Hepatocyte (in vitro differentiated cells): Measurements from ENCODE around the gene SLCO2A1.

Source experiments
- CTCF ChIP-seq: fragments of 200-600 bp; sonication (generic); IDR thresholded peaks from 2 replicates; pipeline ENCODE4 v1.5.1; 2016; ENCODE audit warnings: antibody characterized with exemption, mild to moderate bottlenecking; ENCODE audit not compliant: poor library complexity
- EZH2 ChIP-seq: fragments of 200-600 bp; sonication (generic); IDR thresholded peaks from 2 replicates; pipeline ENCODE4 v1.6.1; 2016; ENCODE audit warnings: antibody characterized with exemption, mild to moderate bottlenecking, borderline replicate concordance

DNA sequence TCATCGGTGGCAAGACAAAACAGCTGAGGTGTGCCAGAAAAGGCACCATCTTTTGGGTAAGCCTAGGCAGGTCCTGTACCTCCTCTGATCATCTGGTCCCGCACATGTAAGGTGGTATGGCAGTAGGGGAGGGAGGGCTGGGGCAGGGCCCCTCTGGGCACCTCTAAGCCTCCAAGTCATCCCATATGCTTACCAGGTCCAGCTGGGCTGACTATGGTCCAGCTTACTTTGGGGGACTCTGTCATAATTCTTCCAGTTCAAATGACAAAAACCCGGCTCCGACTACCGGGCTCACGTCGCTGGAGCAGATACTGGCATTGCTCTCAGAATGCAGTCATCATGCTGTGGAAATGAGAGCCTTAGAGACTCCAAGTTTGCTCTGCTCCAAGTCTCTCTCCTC, 132.2 kb downstream of the SLCO2A1 start:
- TF ChIP-seq CTCF, result no peak
- no peak for TF ChIP-seq EZH2
